ENCODE results near the gene RBMS1.

RBMS1 gene

DNA sequence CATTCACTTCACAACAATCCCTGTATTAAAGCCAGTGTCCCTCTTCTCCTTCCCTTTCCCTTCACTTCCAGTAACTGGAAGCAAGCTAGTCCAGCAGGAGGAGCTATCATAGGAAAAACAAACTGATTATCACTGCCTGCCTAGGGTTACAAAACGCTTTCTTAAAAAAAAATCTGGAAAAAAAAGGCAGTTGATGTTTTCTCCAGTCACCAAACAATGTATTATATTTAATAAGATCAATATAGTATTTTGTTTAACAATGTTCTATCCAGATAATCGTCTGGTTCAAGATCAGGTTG lies 214.8 kb downstream of the RBMS1 start:
- TF ChIP-seq EZH2phosphoT487 (IDR thresholded peaks at IDR 0.05; ENCODE audit: borderline replicate concordance) = no peak
- TF ChIP-seq, protein P1, sequence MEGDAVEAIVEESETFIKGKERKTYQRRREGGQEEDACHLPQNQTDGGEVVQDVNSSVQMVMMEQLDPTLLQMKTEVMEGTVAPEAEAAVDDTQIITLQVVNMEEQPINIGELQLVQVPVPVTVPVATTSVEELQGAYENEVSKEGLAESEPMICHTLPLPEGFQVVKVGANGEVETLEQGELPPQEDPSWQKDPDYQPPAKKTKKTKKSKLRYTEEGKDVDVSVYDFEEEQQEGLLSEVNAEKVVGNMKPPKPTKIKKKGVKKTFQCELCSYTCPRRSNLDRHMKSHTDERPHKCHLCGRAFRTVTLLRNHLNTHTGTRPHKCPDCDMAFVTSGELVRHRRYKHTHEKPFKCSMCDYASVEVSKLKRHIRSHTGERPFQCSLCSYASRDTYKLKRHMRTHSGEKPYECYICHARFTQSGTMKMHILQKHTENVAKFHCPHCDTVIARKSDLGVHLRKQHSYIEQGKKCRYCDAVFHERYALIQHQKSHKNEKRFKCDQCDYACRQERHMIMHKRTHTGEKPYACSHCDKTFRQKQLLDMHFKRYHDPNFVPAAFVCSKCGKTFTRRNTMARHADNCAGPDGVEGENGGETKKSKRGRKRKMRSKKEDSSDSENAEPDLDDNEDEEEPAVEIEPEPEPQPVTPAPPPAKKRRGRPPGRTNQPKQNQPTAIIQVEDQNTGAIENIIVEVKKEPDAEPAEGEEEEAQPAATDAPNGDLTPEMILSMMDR (conservative IDR thresholded peaks at IDR 0.05; ENCODE audit: low read length) = peak; percentile 25

DNA sequence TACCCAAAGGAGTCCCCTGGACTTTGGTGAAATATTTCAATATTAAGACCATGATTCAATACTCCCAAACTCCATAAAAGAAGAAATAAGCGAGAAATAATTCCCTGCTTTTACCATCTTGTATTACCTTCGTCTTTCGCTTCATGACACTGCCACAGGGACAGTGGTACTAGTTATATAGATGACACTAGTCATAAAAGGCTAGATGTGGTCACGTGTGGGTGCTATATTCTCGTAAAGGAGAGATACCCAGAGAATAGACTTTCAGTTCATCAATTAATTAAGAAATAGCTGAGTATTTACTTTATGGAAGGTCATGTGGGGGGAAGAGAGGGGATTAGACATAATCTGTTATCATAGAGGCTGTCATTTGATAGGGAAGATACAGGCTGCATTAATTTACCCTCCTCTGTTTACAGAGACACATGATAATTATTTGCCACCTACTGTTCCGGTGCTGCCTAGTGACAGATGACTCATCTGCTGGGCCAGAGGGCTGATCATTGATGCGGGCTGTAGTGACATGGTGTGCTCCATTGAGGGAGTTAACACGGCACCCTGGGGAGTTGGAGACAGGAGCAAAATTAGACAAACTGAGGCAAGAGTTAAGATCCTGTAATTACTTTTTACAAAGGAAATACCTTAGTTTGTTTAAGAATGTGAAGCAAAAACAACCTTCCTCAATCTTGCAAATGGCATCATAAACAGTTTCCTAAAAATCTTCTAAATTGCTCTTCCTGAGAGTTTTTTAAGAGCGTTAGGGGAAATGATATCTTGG lies 215.3 kb downstream of the RBMS1 start:
- no peaks in the 10 kb centered on the region for H3F3A ChIP-seq (ENCODE audit: low read depth)
- H3K9me3 ChIP-seq (ENCODE audit: insufficient read depth, low read depth, low read length) = no peaks in the 10 kb centered on the region
- H3K27me3 ChIP-seq (ENCODE audit: insufficient read depth, low read length, poor library complexity, severe bottlenecking) = no peaks in the 10 kb centered on the region
- peaks cover 70% of the 10 kb centered on the region for H3K36me3 ChIP-seq (ENCODE audit: insufficient read depth, low read length)
- TF ChIP-seq, protein P1 (conservative IDR thresholded peaks at IDR 0.05; ENCODE audit: low read length) = no peak
- no peak for TF ChIP-seq EZH2phosphoT487 (IDR thresholded peaks at IDR 0.05; ENCODE audit: borderline replicate concordance)
- H3K4me1 ChIP-seq (ENCODE audit: insufficient read depth, low read length, poor library complexity, severe bottlenecking) = peaks cover 19% of the 10 kb centered on the region
- no peak overlapping the region for H3K9ac ChIP-seq (ENCODE audit: low read depth, low read length, poor library complexity, severe bottlenecking)
- no peak overlapping the region for H2AFZ ChIP-seq (ENCODE audit: low read length)
- H4K20me1 ChIP-seq (ENCODE audit: insufficient read depth, low read length, poor library complexity, severe bottlenecking) = no peaks in the 10 kb centered on the region
- H3K9me2 ChIP-seq (replicated peaks; ENCODE audit: low read depth, low read length) = no peaks in the 10 kb centered on the region
- H3K4me2 ChIP-seq (ENCODE audit: low read depth, low read length, poor library complexity, severe bottlenecking) = no peak overlapping the region
- H3K4me3 ChIP-seq (ENCODE audit: low read length, poor library complexity, severe bottlenecking) = no peak overlapping the region
- no peaks in the 10 kb centered on the region for H3K79me2 ChIP-seq (ENCODE audit: insufficient read depth, low read length)

More for the DNA sequence above, 214.8 kb downstream of the RBMS1 start:
- Histone ChIP-seq H3K36me3 (ENCODE audit: insufficient read depth, low read length) (peaks cover 72% of the 10 kb centered on the region), H3K9me3 (ENCODE audit: insufficient read depth, low read depth, low read length) (no peaks in the 10 kb centered on the region), H3K27me3 (ENCODE audit: insufficient read depth, low read length, poor library complexity, severe bottlenecking) (no peaks in the 10 kb centered on the region), H2AFZ (ENCODE audit: low read length) (no peak overlapping the region), H3K9ac (ENCODE audit: low read depth, low read length, poor library complexity, severe bottlenecking) (no peak overlapping the region), H3F3A (ENCODE audit: low read depth) (no peaks in the 10 kb centered on the region), H3K4me2 (ENCODE audit: low read depth, low read length, poor library complexity, severe bottlenecking) (peak overlapping the region; percentile 47), H3K4me1 (ENCODE audit: insufficient read depth, low read length, poor library complexity, severe bottlenecking) (peaks cover 19% of the 10 kb centered on the region), H3K79me2 (ENCODE audit: insufficient read depth, low read length) (no peaks in the 10 kb centered on the region), H3K4me3 (ENCODE audit: low read length, poor library complexity, severe bottlenecking) (no peak overlapping the region), H4K20me1 (ENCODE audit: insufficient read depth, low read length, poor library complexity, severe bottlenecking) (no peaks in the 10 kb centered on the region), H3K9me2 (replicated peaks; ENCODE audit: low read depth, low read length) (no peaks in the 10 kb centered on the region)

DNA sequence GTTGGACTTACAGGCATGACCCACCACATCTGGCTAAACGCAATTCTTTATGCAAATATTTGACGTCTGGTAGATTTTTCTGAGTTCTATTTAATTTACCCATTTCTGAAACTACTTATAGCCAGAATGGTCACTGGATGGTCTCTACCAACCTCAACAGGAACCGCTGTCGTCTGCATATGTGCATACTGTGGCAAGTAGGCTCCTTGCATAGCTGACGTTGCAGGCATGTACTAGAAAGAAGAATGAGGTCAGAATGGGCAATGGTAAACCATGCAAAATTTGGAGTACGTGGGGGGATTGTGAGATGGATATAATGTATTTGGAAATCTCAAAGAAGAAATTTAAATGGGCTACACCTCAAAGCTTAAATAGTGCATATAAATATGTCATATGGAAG lies 216.5 kb downstream of the RBMS1 start:
- TF ChIP-seq, protein P1 (conservative IDR thresholded peaks at IDR 0.05; ENCODE audit: low read length) = no peak
- TF ChIP-seq EZH2phosphoT487 (IDR thresholded peaks at IDR 0.05; ENCODE audit: borderline replicate concordance) = no peak
- no peaks in the 10 kb centered on the region for H3F3A ChIP-seq (ENCODE audit: low read depth)
- no peaks in the 10 kb centered on the region for H3K9me3 ChIP-seq (ENCODE audit: insufficient read depth, low read depth, low read length)
- no peak overlapping the region for H3K4me2 ChIP-seq (ENCODE audit: low read depth, low read length, poor library complexity, severe bottlenecking)
- no peaks in the 10 kb centered on the region for H3K9me2 ChIP-seq (replicated peaks; ENCODE audit: low read depth, low read length)
- no peaks in the 10 kb centered on the region for H4K20me1 ChIP-seq (ENCODE audit: insufficient read depth, low read length, poor library complexity, severe bottlenecking)
- H3K27me3 ChIP-seq (ENCODE audit: insufficient read depth, low read length, poor library complexity, severe bottlenecking) = no peaks in the 10 kb centered on the region
- no peak overlapping the region for H3K4me3 ChIP-seq (ENCODE audit: low read length, poor library complexity, severe bottlenecking)
- H3K9ac ChIP-seq (ENCODE audit: low read depth, low read length, poor library complexity, severe bottlenecking) = no peak overlapping the region
- H2AFZ ChIP-seq (ENCODE audit: low read length) = no peak overlapping the region
- no peaks in the 10 kb centered on the region for H3K79me2 ChIP-seq (ENCODE audit: insufficient read depth, low read length)
- H3K36me3 ChIP-seq (ENCODE audit: insufficient read depth, low read length) = peaks cover 70% of the 10 kb centered on the region
- peaks cover 19% of the 10 kb centered on the region for H3K4me1 ChIP-seq (ENCODE audit: insufficient read depth, low read length, poor library complexity, severe bottlenecking)
